Measurements from ENCODE around the gene HTR2B.

DNA sequence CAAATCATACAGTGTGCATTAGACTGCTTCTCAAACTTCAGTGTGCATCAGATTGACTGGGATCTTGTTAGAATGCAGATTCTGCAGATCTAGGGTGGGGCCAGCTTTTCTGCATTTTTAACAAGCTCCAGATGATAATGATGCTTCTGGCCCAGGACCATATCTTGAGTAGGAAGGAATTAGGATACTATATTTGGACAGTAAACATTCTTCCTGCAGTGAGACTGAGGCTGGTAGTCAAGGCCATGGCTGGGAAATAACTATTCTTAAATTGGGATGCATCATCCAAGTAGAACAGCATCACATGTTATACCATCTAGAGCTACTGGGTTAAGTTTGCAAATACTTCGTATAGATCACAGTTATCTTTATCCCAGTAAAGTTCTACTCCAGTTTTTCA lies 45.2 kb upstream of the HTR2B start:
- TF ChIP-seq EZH2 (IDR thresholded peaks at IDR 0.05; ENCODE audit: insufficient read depth, poor library complexity, severe bottlenecking), result no peak
- no peak for TF ChIP-seq EZH2phosphoT487 (IDR thresholded peaks at IDR 0.05; ENCODE audit: insufficient read depth, low read depth)

All from GM23248 (cell line).